Right lobe of liver (tissue), 6 donors: ENCODE data around the gene APOA4. TPM values are rescaled to one million over a fixed set of nuclear protein-coding genes. Genes with fewer than 3 reads are reported as not detected.

Experiments used
- ATAC-seq, 4 donors: fragments of 200-7000 bp; cut with Tn5 transposase; one replicate each; pipeline ENCODE4 v1.9.1; 2020; ENCODE audit warnings: mild to moderate bottlenecking in 4 of 4, moderate library complexity in 4 of 4
- DNase-seq, 3 donors: peaks; one replicate each; pipeline ENCODE4 v3.0.0-alpha.2; 2020
- H3K27ac ChIP-seq, 3 donors: fragments of 200-600 bp; one replicate each; pipeline ENCODE4 v1.8.0; 2022
- H3K27me3 ChIP-seq, 2 donors: fragments of 200-600 bp; one replicate each; pipeline ENCODE4 v1.8.0; 2022
- H3K36me3 ChIP-seq, 4 donors: fragments of 200-600 bp; sonication (generic) in 1 of 4; one replicate each; pipeline versions ENCODE4 v1.5.1 to v1.8.0; 2017 to 2022; ENCODE audit warnings: control low read depth in 1 of 4
- H3K4me1 ChIP-seq, 4 donors: fragments of 200-600 bp; sonication (generic) in 1 of 4; one replicate each; pipeline versions ENCODE4 v1.5.1 to v1.8.0; 2017 to 2022; ENCODE audit warnings: control low read depth in 1 of 4
- H3K4me3 ChIP-seq, 3 donors: fragments of 200-600 bp; one replicate each; pipeline ENCODE4 v1.8.0; 2022
- H3K9me3 ChIP-seq, 4 donors: fragments of 200-600 bp; sonication (generic) in 1 of 4; one replicate each; pipeline versions ENCODE4 v1.5.1 to v1.8.0; 2017 to 2022; ENCODE audit warnings: control low read depth in 1 of 4
- CTCF ChIP-seq, 4 donors: fragments of 200-600 bp in 3 of 4; fragments of 450-650 bp in 1 of 4; IDR thresholded peaks; one replicate each; pipeline versions ENCODE4 v1.5.1 to v1.8.0; 2016 to 2022; ENCODE audit warnings: antibody characterized with exemption in 4 of 4, mild to moderate bottlenecking in 2 of 4
- POLR2A ChIP-seq: fragments of 450-650 bp; IDR thresholded peaks from one replicate; pipeline ENCODE4 v1.6.1; 2017; ENCODE audit warnings: antibody characterized with exemption, mild to moderate bottlenecking
- WGBS: methylation state at CpG from one replicate; pipeline ENCODE4 v1.1.6; 2018; ENCODE audit warnings: low coverage, low lambda C conversion rate; ENCODE audit not compliant: insufficient coverage; ENCODE audit errors: missing lambda C conversion rate; 5-methylcytosine and 5-hydroxymethylcytosine counted together
- intact Hi-C, 2 donors: fragments of 100-400 bp; cut with DNase I; formaldehyde crosslinking; loops; one replicate each; pipeline versions ENCODE4 v1.11.2 to v1.14.1; 2022
- total RNA-seq, 6 experiments: library from RNA; depleted of rRNA in 2 of 6; stranded (reverse); fragments of >200 nt in 2 of 6; fragmentation: NEBNext Ultra II Directional in 3 of 6; extraction: Animal tissue kit (Norgen Biotek cat#: 25700) in 3 of 6; gene quantifications; one replicate each; pipeline versions ENCODE4 v1.1.0 to v1.2.4, GENCODE V29; 2016 to 2023
- donor health status: DM: no; HTN: yes; CAD: no.
- donor health status: DM: no; HTN: no; CAD: no.
- donor health status: DM: no; HTN: no; CAD: no.
- donor health status: DM: no; HTN: yes; CAD: no.
- donor health status: DM: no; HTN: yes; CAD: no.

The APOA4 gene
- total RNA-seq, 6 experiments from 2014 or later: 21.9 to 1,288 (median 117) TPM

DNA sequence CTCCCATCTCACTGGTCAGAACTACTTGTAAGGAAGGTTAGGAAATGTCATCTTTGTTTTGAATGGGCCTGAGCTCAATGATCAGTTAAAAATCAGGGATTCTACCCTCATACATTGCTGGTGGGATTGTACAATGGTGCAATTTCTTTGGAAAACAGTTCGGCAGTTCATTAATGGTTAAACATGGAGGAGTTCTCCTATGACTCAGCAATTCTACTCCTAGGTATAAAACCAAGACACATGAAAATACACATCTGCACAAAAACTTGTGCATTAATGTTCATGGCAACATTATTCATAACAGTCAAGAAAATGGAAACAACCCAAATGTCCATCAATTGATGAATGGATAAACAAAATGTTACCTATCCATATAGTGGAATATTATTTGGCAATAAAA lies 26.6 kb downstream of the APOA4 start:
- intact Hi-C loops: no loop called here
- TF ChIP-seq CTCF (IDR thresholded peaks at IDR 0.05): no peak
- WGBS: 70% methylated on average over 1 of the region's 1 CpG
- no peak for ATAC-seq
- Histone ChIP-seq H3K27ac (no peak overlapping the region), H3K4me1 (peaks cover 0 to 41% (median 7%) of the 10 kb centered on the region in 4 donors), H3K36me3 (no peaks in the 10 kb centered on the region), H3K4me3 (no peak overlapping the region), H3K27me3 (no peaks in the 10 kb centered on the region), H3K9me3 (no peaks in the 10 kb centered on the region)
- no peak for DNase-seq

DNA sequence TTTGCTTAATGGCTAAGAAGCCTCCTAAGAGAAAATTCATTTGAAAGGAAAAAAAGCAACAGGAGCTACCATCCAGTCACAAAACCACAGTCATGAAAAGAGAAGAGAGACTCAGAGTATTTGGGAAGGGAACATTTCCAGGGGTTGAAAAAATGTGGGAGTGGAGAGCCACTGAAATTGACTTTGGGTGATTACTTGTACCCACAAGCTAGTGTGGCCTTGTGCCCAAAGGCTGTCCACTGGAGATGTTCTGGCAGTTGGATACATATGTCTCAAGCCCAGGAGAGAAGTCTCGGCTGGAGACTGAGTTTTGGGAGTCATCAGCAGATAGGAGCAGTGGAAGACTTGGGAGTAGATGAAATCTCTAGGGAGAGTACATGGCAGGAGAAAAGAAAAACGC lies 28.3 kb downstream of the APOA4 start:
- TF ChIP-seq CTCF (IDR thresholded peaks at IDR 0.05) (no peak), POLR2A (no peak)
- Histone ChIP-seq H3K9me3 (no peaks in the 10 kb centered on the region), H3K27me3 (no peaks in the 10 kb centered on the region), H3K4me3 (no peak overlapping the region), H3K36me3 (peaks cover 0 to 5% (median 0%) of the 10 kb centered on the region in 4 donors), H3K27ac (no peak overlapping the region), H3K4me1 (peaks cover 0 to 44% (median 7%) of the 10 kb centered on the region in 4 donors)
- 57% methylated on average over 1 of the region's 2 CpGs for WGBS
- ATAC-seq: no peak
- intact Hi-C loops: loop anchor here in 1 of 2 donors (5.0 kb wide), 1 partner anchor 42 kb away; the partner anchor contains the start of gene APOA1
- DNase-seq: no peak

DNA sequence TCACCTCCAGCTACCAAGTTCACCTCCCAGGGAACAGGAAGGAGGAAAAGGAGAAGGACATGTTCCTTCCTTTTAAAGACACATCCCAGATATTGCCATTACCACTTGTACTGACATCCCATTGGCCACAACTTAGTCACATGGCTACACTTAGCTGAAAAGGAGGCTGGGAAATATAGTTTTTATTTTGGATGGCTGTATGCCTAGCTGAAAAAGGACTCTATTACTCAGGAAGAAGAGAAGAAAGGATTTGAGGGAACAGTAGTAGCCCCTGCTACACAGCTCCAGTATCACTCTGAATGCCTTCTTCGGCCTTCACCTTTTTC lies 29.4 kb downstream of the APOA4 start:
- Histone ChIP-seq H3K4me1 (peaks cover 0 to 53% (median 7%) of the 10 kb centered on the region in 4 donors), H3K36me3 (peaks cover 0 to 7% (median 0%) of the 10 kb centered on the region in 4 donors), H3K27me3 (no peaks in the 10 kb centered on the region), H3K27ac (no peak overlapping the region), H3K4me3 (no peak overlapping the region), H3K9me3 (no peaks in the 10 kb centered on the region)
- DNase-seq (no peak), ATAC-seq (no peak)
- intact Hi-C loops: loop anchor here in 1 of 2 donors (5.0 kb wide), 1 partner anchor 44 kb away; the partner anchor contains the start of gene APOA1
- WGBS: no CpG with 5 or more reads among the region's 1 CpG
- TF ChIP-seq POLR2A: no peak

DNA sequence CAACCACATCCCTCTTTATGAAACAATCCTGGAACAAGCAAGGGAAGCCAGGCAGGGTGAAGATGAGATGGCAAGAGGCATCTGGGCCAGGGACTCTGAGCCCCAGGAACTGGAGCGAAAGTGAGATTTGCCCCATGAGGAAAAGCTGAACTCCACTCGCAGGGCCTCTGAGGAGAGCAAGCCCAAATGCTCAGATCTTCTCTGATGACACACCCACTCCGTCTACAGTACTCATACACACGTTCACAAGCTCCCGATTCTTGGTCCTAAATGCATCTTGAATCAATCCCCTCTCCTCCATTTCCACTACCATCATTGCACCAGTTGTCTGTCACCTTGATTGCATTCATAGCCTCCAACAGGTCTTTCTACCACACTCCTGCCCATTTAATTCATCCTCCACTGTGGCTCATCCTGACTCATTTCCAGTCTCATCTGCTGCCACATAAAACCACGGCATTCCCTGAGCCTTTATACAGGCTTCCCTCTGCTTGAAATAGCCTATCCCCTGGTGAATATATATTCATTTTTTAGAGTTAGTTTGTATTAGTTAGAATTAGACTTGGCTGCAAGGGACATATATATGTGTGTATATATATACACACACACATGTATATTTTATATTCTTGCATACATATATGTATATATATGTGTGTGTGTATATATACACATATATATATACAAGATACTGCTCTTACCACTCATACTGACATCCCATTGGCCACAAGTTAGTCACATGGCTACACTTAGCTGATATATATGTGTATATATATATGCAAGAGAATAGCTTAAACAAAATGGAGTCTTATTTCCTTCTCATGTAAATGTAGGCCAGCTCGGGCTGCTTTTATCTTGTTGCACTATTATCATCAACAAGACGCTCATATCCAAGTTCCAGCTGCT lies 30.0 kb downstream of the APOA4 start:
- intact Hi-C loops: loop anchor here in 1 of 2 donors (5.0 kb wide), 1 partner anchor 44 kb away; the partner anchor contains the start of gene APOA1
- no peak for DNase-seq
- Histone ChIP-seq H3K27ac (peak overlapping the region in 2 of 3 donors; percentile 73 to 83), H3K36me3 (peaks cover 0 to 7% (median 0%) of the 10 kb centered on the region in 4 donors), H3K4me3 (peak overlapping the region in 2 of 3 donors; percentile 14 to 82), H3K4me1 (peaks cover 0 to 57% (median 7%) of the 10 kb centered on the region in 4 donors), H3K9me3 (no peaks in the 10 kb centered on the region), H3K27me3 (no peaks in the 10 kb centered on the region)
- ATAC-seq: no peak
- WGBS: 32% methylated on average over 6 of the region's 8 CpGs
- TF ChIP-seq POLR2A: no peak
- TF ChIP-seq CTCF (IDR thresholded peaks at IDR 0.05): no peak
